ENCODE results near the gene VIM. TPM values are rescaled to one million over a fixed set of nuclear protein-coding genes. Genes with fewer than 3 reads are reported as not detected.

The VIM gene
- total and polyA plus RNA-seq, 8 donors = 269 to 723 (median 496) TPM

DNA sequence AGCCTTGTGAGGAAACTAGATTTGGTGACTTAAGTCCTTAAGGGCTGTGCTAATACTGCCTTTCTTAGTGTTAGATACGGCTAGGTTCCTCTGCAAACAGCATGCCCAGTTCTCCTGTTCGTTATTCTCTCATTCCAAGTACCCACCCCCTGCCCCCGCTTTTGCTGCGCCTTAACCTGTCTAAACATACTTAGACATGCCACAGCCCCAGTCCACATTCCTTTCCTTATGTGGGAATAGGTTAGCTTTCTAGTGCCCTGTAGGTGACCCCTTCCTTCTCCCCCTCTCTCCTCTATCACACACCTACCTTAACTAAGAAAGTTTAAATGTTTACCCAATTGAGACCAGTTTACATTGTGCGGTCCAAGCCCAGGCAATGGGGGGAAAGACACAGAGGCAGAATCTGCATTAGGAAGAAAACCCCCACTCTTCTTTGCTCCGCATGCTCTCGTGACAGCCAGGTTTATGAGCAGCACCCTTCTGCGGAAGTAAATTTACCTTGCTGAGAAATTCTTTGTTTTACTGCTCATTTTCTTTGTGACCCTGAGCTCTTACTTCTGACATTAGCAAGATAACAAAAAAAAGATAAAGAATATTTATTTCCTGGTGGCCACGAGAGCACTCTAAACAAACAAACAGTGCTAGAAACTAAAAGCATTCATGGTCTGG lies 48.8 kb downstream of the VIM start:
- H3K9me3 ChIP-seq = peaks cover 0 to 23% (median 5%) of the 10 kb centered on the region in 4 donors
- H3K36me3 ChIP-seq = no peaks in the 10 kb centered on the region
- H3K4me1 ChIP-seq = no peaks in the 10 kb centered on the region
- no peak overlapping the region for H3K27ac ChIP-seq
- H3K27me3 ChIP-seq = no peaks in the 10 kb centered on the region
- 64 to 77% (median 69%) methylated on average over 9 of the region's 9 CpGs for WGBS, 5 donors
- no peak for DNase-seq
- TF ChIP-seq EP300 (IDR thresholded peaks at IDR 0.05) = no peak
- no peak for TF ChIP-seq POLR2A (IDR thresholded peaks at IDR 0.05)
- TF ChIP-seq, protein P1, sequence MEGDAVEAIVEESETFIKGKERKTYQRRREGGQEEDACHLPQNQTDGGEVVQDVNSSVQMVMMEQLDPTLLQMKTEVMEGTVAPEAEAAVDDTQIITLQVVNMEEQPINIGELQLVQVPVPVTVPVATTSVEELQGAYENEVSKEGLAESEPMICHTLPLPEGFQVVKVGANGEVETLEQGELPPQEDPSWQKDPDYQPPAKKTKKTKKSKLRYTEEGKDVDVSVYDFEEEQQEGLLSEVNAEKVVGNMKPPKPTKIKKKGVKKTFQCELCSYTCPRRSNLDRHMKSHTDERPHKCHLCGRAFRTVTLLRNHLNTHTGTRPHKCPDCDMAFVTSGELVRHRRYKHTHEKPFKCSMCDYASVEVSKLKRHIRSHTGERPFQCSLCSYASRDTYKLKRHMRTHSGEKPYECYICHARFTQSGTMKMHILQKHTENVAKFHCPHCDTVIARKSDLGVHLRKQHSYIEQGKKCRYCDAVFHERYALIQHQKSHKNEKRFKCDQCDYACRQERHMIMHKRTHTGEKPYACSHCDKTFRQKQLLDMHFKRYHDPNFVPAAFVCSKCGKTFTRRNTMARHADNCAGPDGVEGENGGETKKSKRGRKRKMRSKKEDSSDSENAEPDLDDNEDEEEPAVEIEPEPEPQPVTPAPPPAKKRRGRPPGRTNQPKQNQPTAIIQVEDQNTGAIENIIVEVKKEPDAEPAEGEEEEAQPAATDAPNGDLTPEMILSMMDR (IDR thresholded peaks at IDR 0.05) = no peak
- TF ChIP-seq POLR2AphosphoS5 (IDR thresholded peaks at IDR 0.05) = no peak
- intact Hi-C loops (cut with DNase I; ENCODE audit: low total_unique reads) = no loop called here
- no peak overlapping the region for H3K4me3 ChIP-seq

DNA sequence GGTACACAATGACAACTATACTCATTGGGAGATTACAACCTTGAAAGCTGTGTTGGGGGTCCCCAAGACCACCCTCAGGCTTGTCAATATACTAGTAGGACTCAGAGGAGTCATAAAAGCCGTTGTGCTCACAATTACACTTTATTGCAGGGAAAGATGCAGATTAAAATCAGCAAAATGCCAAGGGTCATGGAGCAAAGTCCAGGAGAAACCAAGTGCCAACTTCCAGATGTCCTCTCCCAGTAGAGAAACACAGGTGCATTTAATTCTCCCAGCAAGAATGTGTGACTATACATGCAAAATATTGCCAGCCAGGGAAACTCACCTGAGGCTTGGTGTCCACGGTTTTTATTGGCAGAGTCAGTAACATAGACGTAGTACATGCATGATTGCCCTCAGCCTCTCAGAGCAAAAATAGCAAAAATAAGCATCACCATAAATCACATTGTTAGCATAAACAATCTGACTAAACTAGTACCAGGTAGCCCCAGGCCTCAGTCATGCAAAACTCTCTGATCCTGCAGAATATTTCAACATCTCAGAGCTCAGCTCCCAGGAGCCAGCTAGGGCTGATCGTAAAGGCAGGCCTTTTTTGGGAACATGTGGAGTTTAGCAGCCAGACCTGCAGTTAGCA lies 50.7 kb downstream of the VIM start:
- Histone ChIP-seq H3K36me3 (no peaks in the 10 kb centered on the region), H3K4me1 (no peaks in the 10 kb centered on the region), H3K4me3 (no peak overlapping the region), H3K27me3 (no peaks in the 10 kb centered on the region), H3K9me3 (peaks cover 0 to 39% (median 19%) of the 10 kb centered on the region in 4 donors), H3K27ac (no peak overlapping the region)
- no peak for TF ChIP-seq POLR2A (IDR thresholded peaks at IDR 0.05)
- no peak for TF ChIP-seq POLR2AphosphoS5 (IDR thresholded peaks at IDR 0.05)
- TF ChIP-seq EP300 (IDR thresholded peaks at IDR 0.05) = no peak
- TF ChIP-seq, protein P1 (IDR thresholded peaks at IDR 0.05) = no peak
- 69 to 81% (median 72%) methylated on average over 4 of the region's 4 CpGs for WGBS, 5 donors
- intact Hi-C loops (cut with DNase I; ENCODE audit: low total_unique reads) = no loop called here
- no peak for DNase-seq

DNA sequence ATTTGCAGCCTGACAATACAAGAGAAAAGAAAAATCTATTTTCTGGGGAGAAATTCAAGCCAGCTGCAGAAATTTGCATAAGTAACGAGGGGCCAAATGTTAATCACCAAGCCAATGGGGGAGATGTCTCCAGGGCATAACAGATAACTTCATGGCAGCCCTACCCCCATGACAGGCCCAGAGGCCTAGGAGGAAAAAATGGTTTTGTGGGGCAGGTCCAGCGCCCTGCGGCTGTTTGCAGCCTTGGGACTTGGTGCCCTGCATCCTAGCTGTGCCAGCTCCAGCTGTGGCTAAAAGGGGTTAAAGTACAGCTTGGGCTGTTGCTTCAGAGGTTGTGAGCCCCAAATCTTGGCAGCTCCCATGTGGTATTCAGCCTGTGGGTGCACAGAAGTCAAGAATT lies 54.3 kb downstream of the VIM start:
- no peak overlapping the region for H3K27ac ChIP-seq
- no peak overlapping the region for H3K4me3 ChIP-seq
- no peaks in the 10 kb centered on the region for H3K36me3 ChIP-seq
- no peaks in the 10 kb centered on the region for H3K4me1 ChIP-seq
- WGBS, 5 donors = 73 to 86% (median 77%) methylated on average over 3 of the region's 3 CpGs
- TF ChIP-seq POLR2A (IDR thresholded peaks at IDR 0.05) = no peak
- no peak for TF ChIP-seq EP300 (IDR thresholded peaks at IDR 0.05)
- no peak for TF ChIP-seq POLR2AphosphoS5 (IDR thresholded peaks at IDR 0.05)
- TF ChIP-seq, protein P1 (IDR thresholded peaks at IDR 0.05) = no peak
- no peaks in the 10 kb centered on the region for H3K27me3 ChIP-seq
- intact Hi-C loops (cut with DNase I; ENCODE audit: low total_unique reads) = no loop called here
- peaks cover 0 to 22% (median 19%) of the 10 kb centered on the region in 4 donors for H3K9me3 ChIP-seq
- no peak for DNase-seq

DNA sequence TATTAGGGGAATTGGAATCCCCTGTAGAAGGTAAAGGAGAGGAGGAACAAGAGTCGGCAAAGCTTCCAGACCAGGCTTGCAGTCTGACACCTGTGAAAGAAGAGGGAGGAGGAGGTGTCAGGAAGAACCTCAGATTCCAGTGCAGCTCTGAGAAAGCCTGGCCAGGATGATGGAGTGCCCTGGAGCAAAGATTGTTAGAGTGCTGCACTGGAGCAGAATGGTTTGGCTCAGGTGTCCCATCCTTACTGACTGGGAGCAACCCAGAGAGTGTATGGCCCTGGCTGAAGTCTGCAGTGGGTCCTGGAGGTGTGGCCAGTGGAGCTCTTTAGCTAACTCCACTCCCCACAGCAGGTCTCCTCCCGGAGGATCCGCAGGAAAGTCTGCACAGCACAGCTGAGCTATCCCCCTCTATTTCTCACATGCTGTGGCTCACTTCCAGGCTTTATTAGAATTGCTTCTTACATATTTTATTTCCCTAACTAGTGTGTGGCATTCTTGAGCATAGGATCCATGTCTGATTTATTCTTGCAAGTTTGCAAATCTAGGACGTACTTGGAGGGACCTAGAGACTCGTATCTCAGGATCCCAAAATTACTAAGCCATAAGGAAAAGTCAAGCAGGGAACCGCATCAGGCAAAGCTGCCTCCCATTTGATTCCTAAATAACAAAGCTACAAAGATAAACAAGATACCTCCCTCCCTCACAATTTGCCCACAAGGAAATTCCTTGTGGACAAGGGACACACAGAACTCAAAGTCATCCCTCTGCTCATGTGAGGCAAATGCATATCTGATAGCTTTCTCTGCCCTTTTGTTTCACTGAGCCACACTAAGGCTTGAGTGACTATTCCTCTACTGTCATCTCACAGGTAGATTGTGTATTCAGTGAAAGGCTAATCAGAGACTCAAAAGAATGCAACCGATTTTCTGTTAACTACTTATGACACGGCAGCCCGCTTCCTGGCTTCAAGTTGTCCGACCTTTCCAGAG lies 58.8 kb downstream of the VIM start:
- 56 to 65% (median 60%) methylated on average over 10 of the region's 10 CpGs for WGBS, 5 donors
- no peak overlapping the region for H3K27ac ChIP-seq
- no peak for TF ChIP-seq POLR2A (IDR thresholded peaks at IDR 0.05)
- TF ChIP-seq, protein P1 (IDR thresholded peaks at IDR 0.05) = no peak
- TF ChIP-seq POLR2AphosphoS5 (IDR thresholded peaks at IDR 0.05) = no peak
- no peak for TF ChIP-seq EP300 (IDR thresholded peaks at IDR 0.05)
- H3K4me3 ChIP-seq = no peak overlapping the region
- intact Hi-C loops (cut with DNase I; ENCODE audit: low total_unique reads) = no loop called here
- H3K36me3 ChIP-seq = no peaks in the 10 kb centered on the region
- peaks cover 0 to 17% (median 15%) of the 10 kb centered on the region in 4 donors for H3K9me3 ChIP-seq
- H3K27me3 ChIP-seq = peaks cover 0 to 12% (median 0%) of the 10 kb centered on the region in 3 donors
- DNase-seq = no peak
- no peaks in the 10 kb centered on the region for H3K4me1 ChIP-seq
